IMR-90 (cell line): Measurements from ENCODE around the gene PRAMEF12. TPM values are rescaled to one million over a fixed set of nuclear protein-coding genes. Genes with fewer than 3 reads are reported as not detected.

Experiments
- ATAC-seq: fragments of 200-7000 bp; cut with Tn5 transposase; 2 replicates; pipeline ENCODE4 v1.9.1; 2020; ENCODE audit warnings: low read depth, mild to moderate bottlenecking, moderate library complexity
- BruUV-seq: library from RNA; stranded (reverse); fragments of 400-500 nt; replicated peaks from 2 replicates; lab custom pipeline; 2021; lab: Mats Ljungman, UMichigan
- CTCF ChIA-PET: fragments of 300-600 bp; formaldehyde crosslinking; extraction: SDS; loops from one replicate; lab custom pipeline; 2021; ENCODE audit warnings: antibody characterized with exemption; lab: Yijun Ruan, JAX
- POLR2A ChIA-PET: fragments of 300-600 bp; sonication (Branson Sonifier 250); formaldehyde crosslinking; loops from one replicate; lab custom pipeline; 2022; ENCODE audit warnings: antibody characterized with exemption; ENCODE audit not compliant: unreplicated experiment; lab: Charles Lee
- DNase-seq: peaks from one replicate; pipeline ENCODE4 v3.0.0; 2013
- H2AFZ ChIP-seq: replicated peaks from 2 replicates; pipeline ENCODE3; 2013; ENCODE audit warnings: low read length, mild to moderate bottlenecking; ENCODE audit not compliant: poor library complexity
- H2AK5ac ChIP-seq: 2 replicates; pipeline ENCODE4 v1.6.1; 2013; ENCODE audit warnings: low read depth, low read length, inconsistent platforms
- H2AK9ac ChIP-seq: replicated peaks from 2 replicates; pipeline ENCODE3; 2013; ENCODE audit warnings: mild to moderate bottlenecking, low read depth, low read length, moderate library complexity; ENCODE audit not compliant: poor library complexity
- H2BK120ac ChIP-seq: 2 replicates; pipeline ENCODE4 v1.6.1; 2013; ENCODE audit warnings: low read depth, low read length, inconsistent platforms
- H2BK15ac ChIP-seq: 3 replicates; pipeline ENCODE4 v1.6.1; 2013; ENCODE audit warnings: low read depth, low read length, inconsistent platforms
- H2BK20ac ChIP-seq: 2 replicates; pipeline ENCODE4 v1.6.1; 2013; ENCODE audit warnings: low read depth, mild to moderate bottlenecking, inconsistent platforms, low read length, moderate library complexity
- H2BK5ac ChIP-seq: 2 replicates; pipeline ENCODE4 v1.6.1; 2013; ENCODE audit warnings: mild to moderate bottlenecking, low read depth, low read length, inconsistent platforms; ENCODE audit not compliant: poor library complexity, severe bottlenecking
- H3K14ac ChIP-seq: replicated peaks from 2 replicates; pipeline ENCODE4 v1.6.1; 2013; ENCODE audit warnings: low read depth, low read length, inconsistent platforms
- H3K18ac ChIP-seq: 2 replicates; pipeline ENCODE4 v1.6.1; 2013; ENCODE audit warnings: low read depth, low read length, control low read depth
- H3K23ac ChIP-seq: 2 replicates; pipeline ENCODE4 v1.6.1; 2013; ENCODE audit warnings: low read depth, low read length, inconsistent platforms
- H3K27ac ChIP-seq: 2 replicates; pipeline ENCODE4 v1.5.1; 2013; ENCODE audit warnings: mild to moderate bottlenecking, control low read depth, low read length; ENCODE audit not compliant: insufficient read depth
- H3K27me3 ChIP-seq: 2 replicates; pipeline ENCODE4 v1.6.1; 2013; ENCODE audit warnings: low read length; ENCODE audit not compliant: control insufficient read depth, insufficient read depth
- H3K36me3 ChIP-seq: 2 replicates; pipeline ENCODE4 v1.6.1; 2013; ENCODE audit warnings: low read length, mixed read lengths; ENCODE audit not compliant: control insufficient read depth, insufficient read depth
- H3K4ac ChIP-seq: 2 replicates; pipeline ENCODE4 v1.6.1; 2013; ENCODE audit warnings: low read depth, low read length, inconsistent platforms
- H3K4me1 ChIP-seq: 2 replicates; pipeline ENCODE4 v1.6.1; 2013; ENCODE audit warnings: low read length, mixed read lengths; ENCODE audit not compliant: control insufficient read depth, insufficient read depth
- H3K4me2 ChIP-seq: 2 replicates; pipeline ENCODE4 v1.6.1; 2013; ENCODE audit warnings: low read depth, mild to moderate bottlenecking, control low read depth, low read length, moderate library complexity
- H3K4me3 ChIP-seq: 2 replicates; pipeline ENCODE4 v1.5.1; 2013; ENCODE audit warnings: low read depth, mild to moderate bottlenecking, control low read depth, low read length, moderate library complexity; ENCODE audit not compliant: insufficient read depth
- H3K56ac ChIP-seq: 2 replicates; pipeline ENCODE4 v1.6.1; 2013; ENCODE audit warnings: low read length, inconsistent platforms; ENCODE audit not compliant: insufficient read depth; ENCODE audit errors: extremely low read depth
- H3K79me1 ChIP-seq, 2 experiments: 2 replicates each; pipeline ENCODE4 v1.6.1; 2013; ENCODE audit warnings: low read length in 2 of 2, inconsistent platforms in 1 of 2, low read depth in 1 of 2
- H3K9ac ChIP-seq: 2 replicates; pipeline ENCODE4 v1.6.1; 2013; ENCODE audit warnings: low read depth, low read length, control low read depth
- H3K9me1 ChIP-seq: 2 replicates; pipeline ENCODE4 v1.6.1; 2013; ENCODE audit warnings: low read length, inconsistent platforms; ENCODE audit not compliant: insufficient read depth
- H3K9me3 ChIP-seq: 2 replicates; pipeline ENCODE4 v1.6.1; 2013; ENCODE audit warnings: low read length; ENCODE audit not compliant: control insufficient read depth, insufficient read depth
- H4K20me1 ChIP-seq: 2 replicates; pipeline ENCODE4 v1.6.1; 2013; ENCODE audit warnings: low read length, inconsistent platforms; ENCODE audit not compliant: insufficient read depth
- H4K5ac ChIP-seq: 2 replicates; pipeline ENCODE4 v1.6.1; 2013; ENCODE audit warnings: mild to moderate bottlenecking, low read depth, low read length, control low read depth
- H4K8ac ChIP-seq, 2 experiments: 2 replicates each; pipeline ENCODE4 v1.6.1; 2013; ENCODE audit warnings: low read depth in 2 of 2, low read length in 2 of 2, control low read depth in 1 of 2, inconsistent platforms in 1 of 2
- H4K91ac ChIP-seq: 2 replicates; pipeline ENCODE4 v1.6.1; 2013; ENCODE audit warnings: low read depth, low read length, inconsistent platforms; ENCODE audit not compliant: insufficient read depth
- CEBPB ChIP-seq: IDR thresholded peaks from 2 replicates; pipeline ENCODE4 v1.6.1; 2012; ENCODE audit warnings: low read depth, low read length, improper control_type of control experiment
- CHD1 ChIP-seq: IDR thresholded peaks from 2 replicates; pipeline ENCODE4 v1.6.1; 2012; ENCODE audit warnings: low read depth, low read length, improper control_type of control experiment
- MAFK ChIP-seq: IDR thresholded peaks from 2 replicates; pipeline ENCODE4 v1.6.1; 2012; ENCODE audit warnings: low read depth, low read length, improper control_type of control experiment
- MAZ ChIP-seq: IDR thresholded peaks from 2 replicates; pipeline ENCODE4 v1.6.1; 2012; ENCODE audit warnings: low read depth, mild to moderate bottlenecking, low read length, improper control_type of control experiment, moderate library complexity, borderline replicate concordance
- MXI1 ChIP-seq: IDR thresholded peaks from 2 replicates; pipeline ENCODE4 v1.6.1; 2012; ENCODE audit warnings: low read depth, mild to moderate bottlenecking, low read length, moderate library complexity, borderline replicate concordance
- POLR2A ChIP-seq: IDR thresholded peaks from 2 replicates; pipeline ENCODE4 v1.6.1; 2012; ENCODE audit warnings: mild to moderate bottlenecking, low read depth, low read length
- WGBS, 2 experiments: methylation state at CpG; one replicate each; pipeline versions ENCODE4 v1.1.5 to v1.1.7; 2013; ENCODE audit warnings: missing lambda C conversion rate in 2 of 2; ENCODE audit not compliant: insufficient read length in 1 of 2; ENCODE audit errors: extremely low coverage in 2 of 2; 5-methylcytosine and 5-hydroxymethylcytosine counted together
- dilution Hi-C: fragments of 300-500 bp; cut with HindIII; formaldehyde crosslinking; loops from one replicate; pipeline ENCODE4 v1.14.3; 2018; ENCODE audit warnings: low sequenced_read_pairs; ENCODE audit not compliant: unreplicated experiment
- in situ Hi-C: fragments of 300-500 bp; cut with MboI; formaldehyde crosslinking; loops from 3 replicates; pipeline ENCODE4 v1.14.3; 2019; ENCODE audit warnings: low sequenced_read_pairs, inconsistent platforms, mixed read lengths
- intact Hi-C: fragments of 100-400 bp; cut with micrococcal nuclease; formaldehyde crosslinking; loops from 2 replicates; pipeline ENCODE4 v1.10.0; 2022
- polyA plus RNA-seq, 3 experiments: library from polyadenylated mRNA; depleted of rRNA; stranded (reverse); fragments of >200 nt; gene quantifications; 2 replicates each; pipeline ENCODE4 v1.2.3, GENCODE V29; 2012; ENCODE audit warnings: low replicate concordance in 1 of 3
- total RNA-seq: library from RNA; depleted of rRNA; stranded (reverse); fragments of >200 nt; gene quantifications from 2 replicates; pipeline ENCODE4 v1.2.3, GENCODE V29; 2012

PRAMEF12 gene
- total and polyA plus RNA-seq, 2 of the 4 experiments (the other 2 are of a cell fraction), result not detected

DNA sequence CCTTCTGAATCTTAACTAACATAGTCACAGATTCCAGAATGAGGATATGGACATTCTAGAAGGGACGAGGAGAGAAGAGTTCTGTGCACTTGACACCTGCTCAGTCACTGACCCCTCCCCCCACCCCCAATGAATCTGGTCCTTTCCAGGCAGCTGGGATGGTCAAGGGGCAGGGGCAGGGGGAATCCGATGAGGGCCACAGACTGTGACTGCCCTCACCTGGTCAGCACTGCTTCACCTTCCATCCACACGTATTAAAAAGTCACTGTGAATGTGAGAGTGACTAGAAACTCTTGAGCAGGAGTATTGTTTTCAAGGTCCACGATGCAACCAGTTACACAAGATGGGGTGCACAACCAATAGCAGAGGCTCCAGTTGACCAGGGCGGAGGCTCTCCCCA lies 9.5 kb upstream of the PRAMEF12 start:
- H2AK9ac ChIP-seq, result no peak overlapping the region
- no peak for TF ChIP-seq MXI1
- TF ChIP-seq CEBPB, result no peak
- no peak for TF ChIP-seq MAZ
- TF ChIP-seq CHD1, result no peak
- TF ChIP-seq POLR2A, result no peak
- TF ChIP-seq MAFK, result no peak
- no peaks in the 10 kb centered on the region for H4K20me1 ChIP-seq
- no peak overlapping the region for H2BK15ac ChIP-seq
- no peak overlapping the region for H3K23ac ChIP-seq
- no peak overlapping the region for H2BK5ac ChIP-seq
- POLR2A ChIA-PET, result no interaction called here
- ATAC-seq (no peak), DNase-seq (no peak)
- H4K5ac ChIP-seq, result no peak overlapping the region
- H3K18ac ChIP-seq, result no peak overlapping the region
- no peak overlapping the region for H2AFZ ChIP-seq
- no peak overlapping the region for H4K91ac ChIP-seq
- CTCF ChIA-PET, result interaction anchor here (0.6 kb wide), 1 partner anchor 8 kb away, joined by 3 read pairs; no protein-coding TSS in a partner anchor
- no peak overlapping the region for H2AK5ac ChIP-seq
- H2BK20ac ChIP-seq, result no peak overlapping the region
- H3K27ac ChIP-seq, result no peak overlapping the region
- no peak overlapping the region for H3K4me3 ChIP-seq
- no TSS peak for BruUV-seq
- intact Hi-C loops (no loop called here), in situ Hi-C loops (no loop called here), dilution Hi-C loops (no loop called here)
- no peak overlapping the region for H2BK120ac ChIP-seq
- no peak overlapping the region for H3K56ac ChIP-seq
- H3K27me3 ChIP-seq, result no peaks in the 10 kb centered on the region
- no peak overlapping the region for H3K4ac ChIP-seq
- H3K4me2 ChIP-seq, result no peak overlapping the region
- no peaks in the 10 kb centered on the region for H3K4me1 ChIP-seq
- H3K9me1 ChIP-seq, result no peaks in the 10 kb centered on the region
- H3K9me3 ChIP-seq, result peaks cover 29% of the 10 kb centered on the region
- no peaks in the 10 kb centered on the region for H3K79me1 ChIP-seq
- no peaks in the 10 kb centered on the region for H3K36me3 ChIP-seq
- H3K9ac ChIP-seq, result no peak overlapping the region
- no peak overlapping the region for H4K8ac ChIP-seq
- H3K14ac ChIP-seq, result no peak overlapping the region
- 20% methylated on average over 1 of the region's 5 CpGs; no CpG with 5 or more reads in 1 of the 2 experiments for WGBS, 2 experiments
